ENCODE data around the gene SIGLEC11. TPM values are rescaled to one million over a fixed set of nuclear protein-coding genes. Genes with fewer than 3 reads are reported as not detected.

SIGLEC11 gene
- total and polyA plus RNA-seq, 2 donors (not counting 3 experiments of a cell fraction or from before 2014, with no cell fraction given), result not detected

DNA sequence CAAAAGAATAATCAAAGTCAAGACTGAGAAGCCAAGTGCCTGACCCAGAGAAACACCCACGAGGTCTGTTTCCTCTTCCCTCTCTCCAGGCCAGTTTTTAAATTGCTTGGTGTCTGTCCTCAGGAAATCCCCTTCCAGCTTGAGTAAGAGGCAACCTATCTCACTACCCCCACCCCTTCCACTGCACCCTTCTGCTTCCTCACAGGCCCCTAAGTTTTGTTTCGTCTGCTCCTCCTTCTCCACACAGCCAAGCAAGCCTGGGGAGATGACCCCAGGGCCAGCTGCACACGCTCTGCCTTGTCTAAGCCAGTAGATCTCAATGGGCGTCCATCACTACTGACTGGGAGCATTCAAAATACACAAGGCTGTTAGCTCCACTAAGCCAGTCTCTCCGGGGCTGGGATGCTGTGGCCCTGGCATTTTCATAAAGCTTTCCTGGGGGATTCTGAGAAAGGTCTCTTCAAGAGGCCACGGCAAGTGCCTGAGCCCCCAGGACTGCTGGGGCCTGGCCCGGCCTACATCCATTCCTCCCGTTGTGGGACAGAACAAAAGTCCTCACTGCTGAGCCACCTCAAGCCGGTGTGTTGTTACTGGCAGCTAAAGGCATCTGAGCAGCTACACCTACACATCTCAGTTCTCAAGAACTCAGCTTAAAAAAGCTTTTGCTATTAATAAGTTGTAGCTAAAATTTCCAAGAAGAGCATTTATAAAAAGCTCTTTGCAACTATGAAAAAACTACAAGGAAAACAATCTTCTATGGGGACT is 49.4 kb downstream of the SIGLEC11 start:
- Histone ChIP-seq H3K4me3 (replicated peaks in 1 of 3; ENCODE audit: insufficient read depth in 1 of 3, low read depth in 1 of 3, low read length in 3 of 3) (no peak overlapping the region), H3K36me3 (ENCODE audit: control insufficient read depth in 2 of 2, extremely low read depth in 1 of 2, insufficient read depth in 2 of 2, low read length in 2 of 2) (peaks cover 12 to 31% of the 10 kb centered on the region in 2 experiments), H3K4me1 (ENCODE audit: control insufficient read depth, extremely low read depth, insufficient read depth, low read length) (no peaks in the 10 kb centered on the region), H3K4me2 (ENCODE audit: insufficient read depth, low read length) (no peak overlapping the region), H3K27me3 (ENCODE audit: control insufficient read depth in 2 of 2, insufficient read depth in 2 of 2, low read length in 2 of 2) (no peaks in the 10 kb centered on the region), H3K9me3 (replicated peaks; ENCODE audit: control insufficient read depth, insufficient read depth, low read length) (no peaks in the 10 kb centered on the region), H3K9me1 (replicated peaks; ENCODE audit: control insufficient read depth, extremely low read depth, insufficient read depth, low read length) (no peaks in the 10 kb centered on the region), H3K9ac (replicated peaks; ENCODE audit: extremely low read depth, insufficient read depth, low read length) (no peak overlapping the region), H4K20me1 (replicated peaks; ENCODE audit: control insufficient read depth, extremely low read depth, insufficient read depth, low read length) (no peaks in the 10 kb centered on the region), H3K79me2 (ENCODE audit: control insufficient read depth, insufficient read depth, low read length) (peaks cover 13% of the 10 kb centered on the region), H3K27ac (ENCODE audit: insufficient read depth, low read depth, low read length) (no peak overlapping the region), H2AFZ (ENCODE audit: low read depth, low read length) (no peak overlapping the region)
- peak; percentile 41 for DNase-seq (ENCODE audit: low read depth, low spot score)
- FAIRE-seq, result peak; percentile 69
- dilution Hi-C loops (cut with MboI; ENCODE audit: extremely low pct_ligation_motif_present, low sequenced_read_pairs) (no loop called here), intact Hi-C loops (cut with micrococcal nuclease) (no loop called here)
- POLR2A ChIA-PET, result interaction anchor here (0.8 kb wide), 1 partner anchor 18 kb away, joined by 3 read pairs; the partner anchor contains the start of gene NUP62
- no TSS peak for BruUV-seq (replicated peaks)
- TF ChIP-seq POLR2AphosphoS5 (IDR thresholded peaks at IDR 0.05; ENCODE audit: insufficient read depth, low read depth, low read length), result peak; percentile 11
- TF ChIP-seq, protein P1, sequence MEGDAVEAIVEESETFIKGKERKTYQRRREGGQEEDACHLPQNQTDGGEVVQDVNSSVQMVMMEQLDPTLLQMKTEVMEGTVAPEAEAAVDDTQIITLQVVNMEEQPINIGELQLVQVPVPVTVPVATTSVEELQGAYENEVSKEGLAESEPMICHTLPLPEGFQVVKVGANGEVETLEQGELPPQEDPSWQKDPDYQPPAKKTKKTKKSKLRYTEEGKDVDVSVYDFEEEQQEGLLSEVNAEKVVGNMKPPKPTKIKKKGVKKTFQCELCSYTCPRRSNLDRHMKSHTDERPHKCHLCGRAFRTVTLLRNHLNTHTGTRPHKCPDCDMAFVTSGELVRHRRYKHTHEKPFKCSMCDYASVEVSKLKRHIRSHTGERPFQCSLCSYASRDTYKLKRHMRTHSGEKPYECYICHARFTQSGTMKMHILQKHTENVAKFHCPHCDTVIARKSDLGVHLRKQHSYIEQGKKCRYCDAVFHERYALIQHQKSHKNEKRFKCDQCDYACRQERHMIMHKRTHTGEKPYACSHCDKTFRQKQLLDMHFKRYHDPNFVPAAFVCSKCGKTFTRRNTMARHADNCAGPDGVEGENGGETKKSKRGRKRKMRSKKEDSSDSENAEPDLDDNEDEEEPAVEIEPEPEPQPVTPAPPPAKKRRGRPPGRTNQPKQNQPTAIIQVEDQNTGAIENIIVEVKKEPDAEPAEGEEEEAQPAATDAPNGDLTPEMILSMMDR (IDR thresholded peaks at IDR 0.05; ENCODE audit: extremely low read depth in 1 of 2, insufficient read depth in 1 of 2, low read depth in 1 of 2, low read length in 2 of 2), result no peak
- CTCF ChIA-PET, result interaction anchor here (0.9 to 1.3 kb wide), 3 partner anchors 8 to 17 kb away, joined by 3 to 4 read pairs (median 4); partner anchors contain the start of genes ATF5 and IL4I1

DNA sequence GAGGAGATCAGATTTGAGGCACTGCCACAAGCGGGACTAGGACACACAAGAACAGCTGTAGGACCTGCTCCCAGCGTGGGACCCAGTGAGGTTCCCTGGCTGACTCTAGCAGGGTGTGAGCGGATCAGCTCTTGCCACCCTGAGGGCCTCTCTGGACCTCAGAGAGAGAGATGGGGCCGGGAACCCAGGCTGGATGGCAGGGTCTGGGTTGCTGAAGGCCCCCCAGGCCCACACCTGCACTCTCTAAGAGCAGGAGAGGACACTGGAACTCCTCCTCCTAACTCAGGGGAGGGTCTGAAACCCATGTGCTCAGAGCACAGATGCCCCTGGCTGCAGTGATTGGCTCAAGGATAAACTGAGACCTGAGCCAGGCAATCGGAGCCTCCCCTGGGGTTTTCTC is 50.8 kb downstream of the SIGLEC11 start:
- dilution Hi-C loops (cut with MboI; ENCODE audit: extremely low pct_ligation_motif_present, low sequenced_read_pairs), result no loop called here
- H3K27me3 ChIP-seq (ENCODE audit: control insufficient read depth in 2 of 2, insufficient read depth in 2 of 2, low read length in 2 of 2), result no peaks in the 10 kb centered on the region
- no peaks in the 10 kb centered on the region for H3K9me3 ChIP-seq (replicated peaks; ENCODE audit: control insufficient read depth, insufficient read depth, low read length)
- no peak overlapping the region for H3K4me2 ChIP-seq (ENCODE audit: insufficient read depth, low read length)
- DNase-seq (ENCODE audit: low read depth, low spot score) (no peak), FAIRE-seq (no peak)
- no peaks in the 10 kb centered on the region for H3K9me1 ChIP-seq (replicated peaks; ENCODE audit: control insufficient read depth, extremely low read depth, insufficient read depth, low read length)
- POLR2A ChIA-PET, result no interaction called here
- no peak overlapping the region for H3K9ac ChIP-seq (replicated peaks; ENCODE audit: extremely low read depth, insufficient read depth, low read length)
- no peak overlapping the region for H3K27ac ChIP-seq (ENCODE audit: insufficient read depth, low read depth, low read length)
- peaks cover 6% of the 10 kb centered on the region for H3K79me2 ChIP-seq (ENCODE audit: control insufficient read depth, insufficient read depth, low read length)
- H3K4me3 ChIP-seq (replicated peaks in 1 of 3; ENCODE audit: insufficient read depth in 1 of 3, low read depth in 1 of 3, low read length in 3 of 3), result no peak overlapping the region
- H2AFZ ChIP-seq (ENCODE audit: low read depth, low read length), result no peak overlapping the region
- BruUV-seq (replicated peaks), result no TSS peak
- peaks cover 8 to 30% of the 10 kb centered on the region in 2 experiments for H3K36me3 ChIP-seq (ENCODE audit: control insufficient read depth in 2 of 2, extremely low read depth in 1 of 2, insufficient read depth in 2 of 2, low read length in 2 of 2)
- intact Hi-C loops (cut with micrococcal nuclease), result no loop called here
- no peaks in the 10 kb centered on the region for H4K20me1 ChIP-seq (replicated peaks; ENCODE audit: control insufficient read depth, extremely low read depth, insufficient read depth, low read length)
- TF ChIP-seq, protein P1 (IDR thresholded peaks at IDR 0.05; ENCODE audit: extremely low read depth in 1 of 2, insufficient read depth in 1 of 2, low read depth in 1 of 2, low read length in 2 of 2), result no peak
- TF ChIP-seq POLR2AphosphoS5 (IDR thresholded peaks at IDR 0.05; ENCODE audit: insufficient read depth, low read depth, low read length), result no peak
- TF ChIP-seq JUN (IDR thresholded peaks at IDR 0.05; ENCODE audit: borderline replicate concordance, insufficient read depth, insufficient read length, low read depth), result no peak
- TF ChIP-seq, protein P2, sequence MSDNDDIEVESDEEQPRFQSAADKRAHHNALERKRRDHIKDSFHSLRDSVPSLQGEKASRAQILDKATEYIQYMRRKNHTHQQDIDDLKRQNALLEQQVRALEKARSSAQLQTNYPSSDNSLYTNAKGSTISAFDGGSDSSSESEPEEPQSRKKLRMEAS (IDR thresholded peaks at IDR 0.05; ENCODE audit: insufficient read depth, insufficient read length), result no peak
- TF ChIP-seq POLR2A (IDR thresholded peaks at IDR 0.05; ENCODE audit: low read depth, low read length), result no peak
- no peak for TF ChIP-seq EZH2 (IDR thresholded peaks at IDR 0.05; ENCODE audit: borderline replicate concordance, low read depth, low read length, severe bottlenecking)
- no peak for TF ChIP-seq GATA2 (IDR thresholded peaks at IDR 0.05; ENCODE audit: insufficient read depth, insufficient read length, low read depth, low read length)
- no peak for TF ChIP-seq FOS (IDR thresholded peaks at IDR 0.05; ENCODE audit: borderline replicate concordance, insufficient read depth, low read length)
- TF ChIP-seq MYC (IDR thresholded peaks at IDR 0.05; ENCODE audit: low read depth, low read length), result no peak
- H3K4me1 ChIP-seq (ENCODE audit: control insufficient read depth, extremely low read depth, insufficient read depth, low read length), result no peaks in the 10 kb centered on the region
- CTCF ChIA-PET, result no interaction called here

Data from endothelial cell of umbilical vein (primary cell).